ENCODE measurements around the gene MYH8.

DNA sequence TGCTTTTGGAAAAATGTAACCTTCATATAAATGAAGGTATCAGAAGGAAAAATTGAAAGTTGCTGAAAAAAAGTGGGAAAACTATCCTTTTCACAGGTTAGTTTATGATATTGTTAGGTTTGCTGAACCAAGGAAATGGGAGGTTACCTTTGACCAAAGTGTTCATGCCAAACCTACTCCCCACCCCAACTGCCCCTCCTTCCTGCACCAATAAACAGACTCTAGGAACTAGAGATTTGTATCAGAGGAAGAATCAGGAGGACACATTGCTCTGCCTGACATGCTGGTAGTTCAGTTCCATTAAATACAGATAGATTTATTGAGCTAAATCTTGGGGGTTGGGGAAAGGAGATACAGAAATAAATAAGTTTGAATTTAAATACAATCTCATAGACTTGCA is 18.2 kb downstream of the MYH8 start:
- TF ChIP-seq MXI1 (conservative IDR thresholded peaks at IDR 0.05; ENCODE audit: poor library complexity, severe bottlenecking), result no peak
- TF ChIP-seq RAD21 (conservative IDR thresholded peaks at IDR 0.05), result no peak
- TF ChIP-seq EZH2 (IDR thresholded peaks at IDR 0.05; ENCODE audit: borderline replicate concordance, insufficient read depth, low read length, poor library complexity, severe bottlenecking), result no peak
- TF ChIP-seq, protein P1, sequence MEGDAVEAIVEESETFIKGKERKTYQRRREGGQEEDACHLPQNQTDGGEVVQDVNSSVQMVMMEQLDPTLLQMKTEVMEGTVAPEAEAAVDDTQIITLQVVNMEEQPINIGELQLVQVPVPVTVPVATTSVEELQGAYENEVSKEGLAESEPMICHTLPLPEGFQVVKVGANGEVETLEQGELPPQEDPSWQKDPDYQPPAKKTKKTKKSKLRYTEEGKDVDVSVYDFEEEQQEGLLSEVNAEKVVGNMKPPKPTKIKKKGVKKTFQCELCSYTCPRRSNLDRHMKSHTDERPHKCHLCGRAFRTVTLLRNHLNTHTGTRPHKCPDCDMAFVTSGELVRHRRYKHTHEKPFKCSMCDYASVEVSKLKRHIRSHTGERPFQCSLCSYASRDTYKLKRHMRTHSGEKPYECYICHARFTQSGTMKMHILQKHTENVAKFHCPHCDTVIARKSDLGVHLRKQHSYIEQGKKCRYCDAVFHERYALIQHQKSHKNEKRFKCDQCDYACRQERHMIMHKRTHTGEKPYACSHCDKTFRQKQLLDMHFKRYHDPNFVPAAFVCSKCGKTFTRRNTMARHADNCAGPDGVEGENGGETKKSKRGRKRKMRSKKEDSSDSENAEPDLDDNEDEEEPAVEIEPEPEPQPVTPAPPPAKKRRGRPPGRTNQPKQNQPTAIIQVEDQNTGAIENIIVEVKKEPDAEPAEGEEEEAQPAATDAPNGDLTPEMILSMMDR (IDR thresholded peaks at IDR 0.05; ENCODE audit: poor library complexity, severe bottlenecking), result no peak
- TF ChIP-seq SMC3 (conservative IDR thresholded peaks at IDR 0.05; ENCODE audit: poor library complexity), result no peak
- TF ChIP-seq POLR2AphosphoS5 (IDR thresholded peaks at IDR 0.05), result no peak
- TF ChIP-seq, protein P2, sequence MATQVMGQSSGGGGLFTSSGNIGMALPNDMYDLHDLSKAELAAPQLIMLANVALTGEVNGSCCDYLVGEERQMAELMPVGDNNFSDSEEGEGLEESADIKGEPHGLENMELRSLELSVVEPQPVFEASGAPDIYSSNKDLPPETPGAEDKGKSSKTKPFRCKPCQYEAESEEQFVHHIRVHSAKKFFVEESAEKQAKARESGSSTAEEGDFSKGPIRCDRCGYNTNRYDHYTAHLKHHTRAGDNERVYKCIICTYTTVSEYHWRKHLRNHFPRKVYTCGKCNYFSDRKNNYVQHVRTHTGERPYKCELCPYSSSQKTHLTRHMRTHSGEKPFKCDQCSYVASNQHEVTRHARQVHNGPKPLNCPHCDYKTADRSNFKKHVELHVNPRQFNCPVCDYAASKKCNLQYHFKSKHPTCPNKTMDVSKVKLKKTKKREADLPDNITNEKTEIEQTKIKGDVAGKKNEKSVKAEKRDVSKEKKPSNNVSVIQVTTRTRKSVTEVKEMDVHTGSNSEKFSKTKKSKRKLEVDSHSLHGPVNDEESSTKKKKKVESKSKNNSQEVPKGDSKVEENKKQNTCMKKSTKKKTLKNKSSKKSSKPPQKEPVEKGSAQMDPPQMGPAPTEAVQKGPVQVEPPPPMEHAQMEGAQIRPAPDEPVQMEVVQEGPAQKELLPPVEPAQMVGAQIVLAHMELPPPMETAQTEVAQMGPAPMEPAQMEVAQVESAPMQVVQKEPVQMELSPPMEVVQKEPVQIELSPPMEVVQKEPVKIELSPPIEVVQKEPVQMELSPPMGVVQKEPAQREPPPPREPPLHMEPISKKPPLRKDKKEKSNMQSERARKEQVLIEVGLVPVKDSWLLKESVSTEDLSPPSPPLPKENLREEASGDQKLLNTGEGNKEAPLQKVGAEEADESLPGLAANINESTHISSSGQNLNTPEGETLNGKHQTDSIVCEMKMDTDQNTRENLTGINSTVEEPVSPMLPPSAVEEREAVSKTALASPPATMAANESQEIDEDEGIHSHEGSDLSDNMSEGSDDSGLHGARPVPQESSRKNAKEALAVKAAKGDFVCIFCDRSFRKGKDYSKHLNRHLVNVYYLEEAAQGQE (IDR thresholded peaks at IDR 0.05; ENCODE audit: borderline replicate concordance), result no peak
- TF ChIP-seq TAF1 (IDR thresholded peaks at IDR 0.05; ENCODE audit: low read depth), result no peak

Data from neural cell (in vitro differentiated cells).